Measurements from ENCODE around the gene SNAI3. TPM values are rescaled to one million over a fixed set of nuclear protein-coding genes. Genes with fewer than 3 reads are reported as not detected.

The SNAI3 gene
- total and polyA plus RNA-seq, 11 donors: 0.76 to 9.5 (median 1.7) TPM

DNA sequence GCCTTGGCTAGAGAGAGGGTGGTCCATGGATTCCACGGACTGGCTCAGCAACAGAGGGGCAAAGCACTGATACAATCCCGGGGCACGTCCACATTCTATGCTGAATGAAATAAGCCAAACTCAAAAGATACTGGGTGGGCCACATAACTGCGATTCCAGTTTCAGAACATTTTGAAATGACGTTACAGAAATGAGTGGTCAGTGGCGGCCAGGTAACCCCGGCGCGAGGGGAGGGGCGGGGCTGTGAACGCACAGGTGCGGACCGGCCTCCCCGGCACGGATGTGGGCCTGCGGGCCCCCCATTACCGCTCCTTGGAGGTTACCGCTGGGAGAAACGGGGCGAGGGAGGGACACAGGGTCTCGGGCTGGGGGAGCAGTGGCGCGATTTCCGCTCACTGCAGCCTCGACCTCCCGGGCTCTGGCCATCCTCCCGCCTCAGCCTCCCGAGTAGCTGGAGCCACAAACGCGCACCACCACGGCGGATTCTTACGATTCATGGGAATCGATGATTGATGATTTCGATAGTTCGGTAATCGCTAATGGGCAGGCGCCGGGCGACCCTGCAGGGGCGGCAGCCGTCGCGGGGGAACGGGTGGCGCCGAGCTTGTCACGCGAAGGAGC is 24.0 kb downstream of the SNAI3 start:
- TF ChIP-seq, protein P1, sequence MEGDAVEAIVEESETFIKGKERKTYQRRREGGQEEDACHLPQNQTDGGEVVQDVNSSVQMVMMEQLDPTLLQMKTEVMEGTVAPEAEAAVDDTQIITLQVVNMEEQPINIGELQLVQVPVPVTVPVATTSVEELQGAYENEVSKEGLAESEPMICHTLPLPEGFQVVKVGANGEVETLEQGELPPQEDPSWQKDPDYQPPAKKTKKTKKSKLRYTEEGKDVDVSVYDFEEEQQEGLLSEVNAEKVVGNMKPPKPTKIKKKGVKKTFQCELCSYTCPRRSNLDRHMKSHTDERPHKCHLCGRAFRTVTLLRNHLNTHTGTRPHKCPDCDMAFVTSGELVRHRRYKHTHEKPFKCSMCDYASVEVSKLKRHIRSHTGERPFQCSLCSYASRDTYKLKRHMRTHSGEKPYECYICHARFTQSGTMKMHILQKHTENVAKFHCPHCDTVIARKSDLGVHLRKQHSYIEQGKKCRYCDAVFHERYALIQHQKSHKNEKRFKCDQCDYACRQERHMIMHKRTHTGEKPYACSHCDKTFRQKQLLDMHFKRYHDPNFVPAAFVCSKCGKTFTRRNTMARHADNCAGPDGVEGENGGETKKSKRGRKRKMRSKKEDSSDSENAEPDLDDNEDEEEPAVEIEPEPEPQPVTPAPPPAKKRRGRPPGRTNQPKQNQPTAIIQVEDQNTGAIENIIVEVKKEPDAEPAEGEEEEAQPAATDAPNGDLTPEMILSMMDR (IDR thresholded peaks at IDR 0.05): no peak
- TF ChIP-seq POLR2A (IDR thresholded peaks at IDR 0.05): no peak
- H3K27me3 ChIP-seq: no peaks in the 10 kb centered on the region
- DNase-seq (peak in 1 of 5 donors; percentile 22), ATAC-seq (no peak)
- intact Hi-C loops (cut with DNase I): loop anchor here in 1 of 10 donors (5.0 kb wide), 1 partner anchor 45 kb away; the partner anchor contains the start of genes CTU2 and RNF166
- H3K36me3 ChIP-seq: peaks cover 0 to 10% (median under 1%) of the 10 kb centered on the region in 9 donors
- no peaks in the 10 kb centered on the region for H3K9me3 ChIP-seq
- peaks cover 0 to 32% (median 25%) of the 10 kb centered on the region in 12 donors for H3K4me1 ChIP-seq
- H3K27ac ChIP-seq: peak overlapping the region in 11 of 12 donors; percentile 80 to 97 (median 85)
- WGBS, 4 donors: 2 to 3% (median 2%) methylated on average over 34 to 49 of the region's 49 CpGs
- H3K4me3 ChIP-seq: peak overlapping the region; percentile 56 to 100 (median 90)

DNA sequence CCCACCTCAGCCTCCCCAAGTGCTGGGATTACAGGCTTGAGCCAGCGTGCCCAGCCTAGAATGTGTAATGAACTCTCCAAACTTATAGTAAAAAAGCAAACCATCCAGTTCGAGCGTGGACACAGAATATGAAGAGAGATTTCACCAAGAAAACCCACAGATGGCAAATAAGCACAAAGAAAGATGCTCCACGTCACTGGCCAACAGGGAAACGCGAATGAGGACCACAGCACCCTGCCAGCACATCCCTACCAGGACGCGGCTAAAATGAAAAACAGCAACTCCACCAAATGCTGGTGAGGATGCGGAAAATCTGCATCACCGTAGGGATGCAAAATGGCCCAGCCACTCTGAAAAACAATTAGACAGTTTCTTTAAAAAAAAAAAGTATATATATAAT is 24.8 kb downstream of the SNAI3 start:
- Histone ChIP-seq H3K36me3 (peaks cover 0 to 18% (median 5%) of the 10 kb centered on the region in 9 donors), H3K4me1 (peaks cover 0 to 32% (median 25%) of the 10 kb centered on the region in 12 donors), H3K4me3 (no peak overlapping the region), H3K9me3 (no peaks in the 10 kb centered on the region), H3K27me3 (no peaks in the 10 kb centered on the region), H3K27ac (no peak overlapping the region)
- TF ChIP-seq POLR2A (IDR thresholded peaks at IDR 0.05): no peak
- TF ChIP-seq, protein P1 (IDR thresholded peaks at IDR 0.05): no peak
- ATAC-seq: no peak
- WGBS, 4 donors: 86 to 93% (median 90%) methylated on average over 10 of the region's 10 CpGs
- intact Hi-C loops (cut with DNase I): loop anchor here in 1 of 10 donors (5.0 kb wide), 1 partner anchor 46 kb away; the partner anchor contains the start of genes CTU2 and RNF166
- no peak for DNase-seq

DNA sequence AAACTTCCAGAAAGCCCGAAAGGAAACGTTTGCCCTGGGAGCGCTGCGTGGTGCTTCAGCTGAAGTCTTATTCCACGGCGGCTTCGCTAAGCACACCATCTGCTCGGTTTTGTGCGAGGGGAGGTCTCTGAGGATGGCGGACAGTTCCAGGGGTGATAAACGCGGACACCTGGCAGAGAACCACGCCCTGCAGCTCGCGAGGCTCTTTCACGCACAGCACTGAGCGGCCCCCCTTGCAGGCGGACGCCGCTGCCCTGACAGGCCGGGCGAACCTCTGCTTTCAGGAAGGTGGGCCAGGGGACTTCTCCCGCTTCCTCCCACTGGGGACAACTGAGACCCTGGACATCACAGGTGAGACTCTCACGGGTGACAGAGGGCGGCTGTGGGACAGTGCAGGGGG is 27.1 kb downstream of the SNAI3 start:
- Histone ChIP-seq H3K4me3 (no peak overlapping the region), H3K4me1 (peaks cover 0 to 17% (median 12%) of the 10 kb centered on the region in 12 donors), H3K27ac (no peak overlapping the region), H3K36me3 (peaks cover 0 to 36% (median 8%) of the 10 kb centered on the region in 9 donors), H3K9me3 (no peaks in the 10 kb centered on the region), H3K27me3 (no peaks in the 10 kb centered on the region)
- no peak for TF ChIP-seq POLR2A (IDR thresholded peaks at IDR 0.05)
- TF ChIP-seq, protein P1 (IDR thresholded peaks at IDR 0.05): no peak
- DNase-seq (no peak), ATAC-seq (no peak)
- intact Hi-C loops (cut with DNase I): no loop called here
- 93 to 98% (median 95%) methylated on average over 25 of the region's 25 CpGs for whole genome bisulfite sequencing, 4 donors

DNA sequence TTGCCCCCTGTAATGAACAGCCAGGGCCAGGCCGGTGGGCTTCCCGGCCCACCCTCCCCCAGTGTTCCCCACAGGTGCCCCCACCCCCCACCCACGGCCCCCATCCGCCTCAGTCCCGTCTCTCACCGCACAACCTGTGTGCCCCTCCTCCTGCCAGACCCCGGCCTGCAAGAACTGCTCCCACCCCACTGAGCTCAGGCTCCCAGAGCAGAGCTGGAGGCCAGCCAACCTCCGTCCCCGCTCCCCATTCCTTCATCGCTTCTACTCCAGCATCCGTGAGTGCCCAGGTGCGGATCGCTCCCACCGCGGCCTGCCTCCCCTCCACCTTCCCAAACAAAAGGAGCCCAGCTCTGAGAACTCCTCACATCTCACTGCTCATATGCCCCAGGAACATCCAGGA is 27.6 kb downstream of the SNAI3 start:
- intact Hi-C loops (cut with DNase I): no loop called here
- ATAC-seq (no peak), DNase-seq (no peak)
- WGBS, 4 donors: 87 to 96% (median 92%) methylated on average over 13 to 15 of the region's 15 CpGs
- no peak overlapping the region for H3K27ac ChIP-seq
- no peaks in the 10 kb centered on the region for H3K27me3 ChIP-seq
- TF ChIP-seq, protein P1 (IDR thresholded peaks at IDR 0.05): no peak
- no peak for TF ChIP-seq POLR2A (IDR thresholded peaks at IDR 0.05)
- peaks cover 0 to 13% (median 8%) of the 10 kb centered on the region in 12 donors for H3K4me1 ChIP-seq
- peaks cover 0 to 38% (median 8%) of the 10 kb centered on the region in 9 donors for H3K36me3 ChIP-seq
- no peaks in the 10 kb centered on the region for H3K9me3 ChIP-seq
- no peak overlapping the region for H3K4me3 ChIP-seq

Data from heart left ventricle (tissue), 16 donors.